Mesothelial cell of epicardium (in vitro differentiated cells): Measurements from ENCODE around the gene MACROD2. TPM values are rescaled to one million over a fixed set of nuclear protein-coding genes. Genes with fewer than 3 reads are reported as not detected.

Experiments
- DNase-seq, 2 experiments: peaks; one replicate each; pipeline ENCODE4 v3.0.0; 2021; ENCODE audit warnings: low spot score in 2 of 2; ENCODE audit not compliant: unreplicated experiment in 2 of 2
- H3K27ac Mint-ChIP-seq: 2 replicates; pipeline ENCODE4 v1.8.0; 2021; ENCODE audit warnings: mixed read lengths
- H3K27me3 Mint-ChIP-seq: 2 replicates; pipeline ENCODE4 v1.8.0; 2021; ENCODE audit warnings: low read depth, mixed read lengths
- H3K36me3 Mint-ChIP-seq: 2 replicates; pipeline ENCODE4 v1.8.0; 2021; ENCODE audit warnings: mixed read lengths
- H3K4me1 Mint-ChIP-seq: 2 replicates; pipeline ENCODE4 v1.8.0; 2021; ENCODE audit warnings: mixed read lengths
- H3K4me3 Mint-ChIP-seq: 2 replicates; pipeline ENCODE4 v1.8.0; 2021; ENCODE audit warnings: mild to moderate bottlenecking, moderate library complexity, mixed read lengths
- H3K9me3 Mint-ChIP-seq: 2 replicates; pipeline ENCODE4 v1.8.0; 2021; ENCODE audit warnings: mixed read lengths
- total RNA-seq: library from RNA; stranded (reverse); gene quantifications from 3 replicates; pipeline ENCODE4 v1.2.1, GENCODE V29; 2021
- TF ChIP-seq, protein P1 (sequence below): fragments of 200-600 bp; sonication (generic); IDR thresholded peaks from one replicate; pipeline ENCODE4 v1.5.0; 2021; ENCODE audit warnings: antibody characterized with exemption; ENCODE audit not compliant: unreplicated experiment

MACROD2 gene
- total RNA-seq, 1 donor from 2014 or later = 10.0 TPM

DNA sequence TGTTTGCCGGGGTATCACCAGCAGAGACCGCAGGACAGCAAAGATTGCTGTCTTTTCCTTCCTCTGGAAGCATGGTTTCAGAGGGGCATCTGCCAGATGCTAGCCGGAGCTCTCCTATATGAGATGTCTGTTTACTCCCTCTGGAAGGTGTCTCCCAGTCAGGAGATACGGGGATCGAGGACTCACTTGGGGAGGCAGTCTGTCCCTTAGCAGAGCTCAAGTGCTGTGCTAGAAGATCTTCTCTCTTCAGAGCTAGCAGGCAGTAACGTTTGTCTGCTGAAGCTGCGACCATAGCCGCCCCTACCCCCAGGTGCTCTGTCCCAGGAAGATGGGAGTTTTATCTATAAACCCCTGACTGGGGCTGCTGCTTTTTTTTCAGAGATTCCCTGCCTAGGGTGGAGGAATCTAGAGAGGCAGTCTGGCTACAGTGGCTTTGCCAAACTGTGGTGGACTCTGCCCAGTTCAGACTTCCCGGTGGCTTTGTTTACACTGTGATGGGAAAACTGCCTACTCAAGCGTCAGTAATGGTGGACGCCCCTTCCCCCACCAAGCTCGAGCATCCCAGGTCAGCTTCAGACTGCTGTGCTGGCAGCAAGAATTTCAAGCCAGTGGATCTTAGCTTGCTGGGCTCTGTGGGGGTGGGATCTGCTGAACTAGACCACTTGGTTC is 475.0 kb downstream of the MACROD2 start:
- H3K27me3 Mint-ChIP-seq = no peaks in the 10 kb centered on the region
- H3K36me3 Mint-ChIP-seq = peaks cover 12% of the 10 kb centered on the region
- peaks cover 5% of the 10 kb centered on the region for H3K4me1 Mint-ChIP-seq
- DNase-seq = no peak
- no peak overlapping the region for H3K4me3 Mint-ChIP-seq
- no peak overlapping the region for H3K27ac Mint-ChIP-seq
- peaks cover 49% of the 10 kb centered on the region for H3K9me3 Mint-ChIP-seq
- TF ChIP-seq, protein P1, sequence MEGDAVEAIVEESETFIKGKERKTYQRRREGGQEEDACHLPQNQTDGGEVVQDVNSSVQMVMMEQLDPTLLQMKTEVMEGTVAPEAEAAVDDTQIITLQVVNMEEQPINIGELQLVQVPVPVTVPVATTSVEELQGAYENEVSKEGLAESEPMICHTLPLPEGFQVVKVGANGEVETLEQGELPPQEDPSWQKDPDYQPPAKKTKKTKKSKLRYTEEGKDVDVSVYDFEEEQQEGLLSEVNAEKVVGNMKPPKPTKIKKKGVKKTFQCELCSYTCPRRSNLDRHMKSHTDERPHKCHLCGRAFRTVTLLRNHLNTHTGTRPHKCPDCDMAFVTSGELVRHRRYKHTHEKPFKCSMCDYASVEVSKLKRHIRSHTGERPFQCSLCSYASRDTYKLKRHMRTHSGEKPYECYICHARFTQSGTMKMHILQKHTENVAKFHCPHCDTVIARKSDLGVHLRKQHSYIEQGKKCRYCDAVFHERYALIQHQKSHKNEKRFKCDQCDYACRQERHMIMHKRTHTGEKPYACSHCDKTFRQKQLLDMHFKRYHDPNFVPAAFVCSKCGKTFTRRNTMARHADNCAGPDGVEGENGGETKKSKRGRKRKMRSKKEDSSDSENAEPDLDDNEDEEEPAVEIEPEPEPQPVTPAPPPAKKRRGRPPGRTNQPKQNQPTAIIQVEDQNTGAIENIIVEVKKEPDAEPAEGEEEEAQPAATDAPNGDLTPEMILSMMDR = no peak

DNA sequence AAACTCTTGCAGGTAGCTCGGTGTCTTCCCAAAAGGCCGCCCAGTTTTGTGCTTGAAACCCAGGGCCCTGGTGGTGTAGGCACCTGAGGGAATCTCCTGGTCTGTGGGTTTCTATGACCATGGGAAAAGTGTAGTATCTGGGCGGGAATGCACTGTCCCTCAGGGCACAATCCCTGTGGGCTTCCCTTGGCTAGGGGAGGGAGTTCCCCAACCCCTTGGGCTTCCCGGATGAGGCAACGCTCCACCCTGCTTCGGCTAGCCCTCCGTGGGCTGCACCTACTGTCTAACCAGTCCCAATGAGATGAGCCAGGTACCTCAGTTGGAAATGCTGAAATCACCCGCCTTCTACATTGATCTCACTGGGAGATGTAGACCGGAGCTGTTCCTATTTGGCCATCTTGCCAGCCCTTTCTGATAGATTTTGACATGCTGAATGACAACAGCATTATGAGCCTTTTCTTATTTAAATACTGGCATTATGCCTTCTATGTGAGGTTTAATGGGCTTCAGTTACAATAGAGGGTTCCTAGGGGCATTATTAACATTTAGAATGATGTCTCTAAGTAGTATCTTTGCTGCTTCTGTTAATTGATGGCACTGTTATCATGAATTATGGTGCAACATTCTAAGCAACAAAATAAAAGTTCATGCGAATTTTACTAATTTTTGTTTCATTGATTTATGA is 475.8 kb downstream of the MACROD2 start:
- no peaks in the 10 kb centered on the region for H3K27me3 Mint-ChIP-seq

DNA sequence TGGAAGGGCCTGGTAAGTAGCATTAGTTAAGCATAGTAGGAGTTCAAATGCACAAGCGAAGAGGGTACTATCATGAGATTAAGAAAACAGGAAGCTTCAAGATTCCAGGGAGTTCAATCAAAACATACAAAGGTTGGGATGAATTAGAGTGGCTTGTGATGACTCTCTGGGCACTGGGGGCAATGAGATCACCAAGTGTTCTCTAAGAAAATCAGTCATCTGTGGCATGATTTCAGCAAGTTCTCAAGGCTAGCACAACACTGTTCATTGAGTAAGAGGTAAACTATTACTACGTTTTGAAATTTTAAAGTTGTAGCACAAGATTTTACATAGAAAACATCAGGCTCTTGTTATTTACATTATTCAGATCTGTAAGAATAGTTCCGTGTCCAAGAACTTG is 481.8 kb downstream of the MACROD2 start:
- no peaks in the 10 kb centered on the region for H3K4me1 Mint-ChIP-seq
- H3K9me3 Mint-ChIP-seq = peaks cover 20% of the 10 kb centered on the region
- no peaks in the 10 kb centered on the region for H3K27me3 Mint-ChIP-seq
- no peak for DNase-seq
- H3K27ac Mint-ChIP-seq = no peak overlapping the region
- TF ChIP-seq, protein P1 = no peak
- H3K36me3 Mint-ChIP-seq = no peaks in the 10 kb centered on the region
- H3K4me3 Mint-ChIP-seq = no peak overlapping the region

More for the DNA sequence above, 475.8 kb downstream of the MACROD2 start:
- no peak for DNase-seq
- H3K4me3 Mint-ChIP-seq = no peak overlapping the region
- H3K36me3 Mint-ChIP-seq = peaks cover 8% of the 10 kb centered on the region
- peaks cover 5% of the 10 kb centered on the region for H3K4me1 Mint-ChIP-seq
- H3K27ac Mint-ChIP-seq = no peak overlapping the region
- H3K9me3 Mint-ChIP-seq = peaks cover 43% of the 10 kb centered on the region
- TF ChIP-seq, protein P1 = no peak

DNA sequence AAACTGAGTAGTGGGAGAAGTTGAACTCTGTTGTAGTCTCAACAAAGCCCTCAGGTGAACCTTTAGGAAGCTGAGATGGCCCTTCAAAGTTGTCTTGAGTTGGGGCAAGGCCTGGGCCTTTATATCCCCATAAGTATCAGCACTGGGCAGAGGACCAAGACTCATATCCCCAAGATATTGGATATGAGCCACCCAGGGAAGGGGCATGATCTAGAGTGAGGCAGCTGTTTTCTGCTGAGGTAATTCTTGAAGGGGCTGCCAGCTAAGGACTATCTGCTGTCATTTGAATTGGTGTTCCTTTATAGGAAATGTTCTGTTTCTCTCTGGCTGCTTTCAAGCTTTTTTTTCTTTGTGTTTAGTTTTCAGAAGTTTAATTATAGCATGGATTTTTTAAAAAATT is 482.8 kb downstream of the MACROD2 start:
- Mint-ChIP-seq H3K9me3 (peaks cover 19% of the 10 kb centered on the region), H3K4me3 (no peak overlapping the region), H3K4me1 (no peaks in the 10 kb centered on the region), H3K27me3 (no peaks in the 10 kb centered on the region), H3K27ac (no peak overlapping the region), H3K36me3 (no peaks in the 10 kb centered on the region)
- no peak for DNase-seq
- TF ChIP-seq, protein P1 = no peak

DNA sequence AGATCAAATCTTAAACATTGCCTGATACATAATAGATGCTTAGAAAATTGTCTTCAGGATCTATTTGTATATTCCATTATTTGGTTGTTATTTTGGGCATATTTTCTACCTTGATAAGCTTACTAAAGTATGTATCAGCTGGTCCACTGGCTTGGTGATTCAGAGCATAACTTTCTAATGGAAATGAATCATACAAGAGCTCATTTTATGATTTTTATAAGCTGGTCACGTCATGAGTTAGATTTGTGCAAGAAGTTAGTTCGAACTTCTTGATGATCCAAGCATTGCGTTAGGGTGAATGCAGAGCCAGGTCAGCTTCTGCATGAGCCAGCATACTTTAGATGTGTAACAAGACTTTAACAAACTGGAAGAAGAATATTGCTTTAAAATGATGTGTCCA is 486.5 kb downstream of the MACROD2 start:
- TF ChIP-seq, protein P1 = no peak
- H3K27ac Mint-ChIP-seq = no peak overlapping the region

More for the DNA sequence above, 486.5 kb downstream of the MACROD2 start:
- no peaks in the 10 kb centered on the region for H3K27me3 Mint-ChIP-seq
- no peaks in the 10 kb centered on the region for H3K36me3 Mint-ChIP-seq
- no peak for DNase-seq
- H3K4me3 Mint-ChIP-seq = no peak overlapping the region
- H3K9me3 Mint-ChIP-seq = peaks cover 6% of the 10 kb centered on the region
- H3K4me1 Mint-ChIP-seq = no peaks in the 10 kb centered on the region
